Activated B cell treated with CpG ODN at 0.5 μM for 24 hours (primary cell): ENCODE measurements around the gene VEGFD. TPM values are rescaled to one million over a fixed set of nuclear protein-coding genes. Genes with fewer than 3 reads are reported as not detected.

Source experiments
- ATAC-seq: fragments of 200-7000 bp; cut with Tn5 transposase; one replicate; pipeline ENCODE4 v1.10.0; 2021; ENCODE audit warnings: low read depth, mild to moderate bottlenecking, moderate library complexity
- CTCF ChIA-PET: fragments of 350-600 bp; sonication (Branson Sonifier 250); formaldehyde crosslinking; loops from one replicate; lab custom pipeline; 2021; ENCODE audit warnings: antibody characterized with exemption; lab: Charles Lee
- POLR2A ChIA-PET: fragments of 350-600 bp; sonication (Branson Sonifier 250); formaldehyde crosslinking; loops from one replicate; lab custom pipeline; 2021; ENCODE audit warnings: antibody characterized with exemption; lab: Charles Lee
- DNase-seq: peaks from one replicate; pipeline ENCODE4 v3.0.0; 2022
- H3K27ac Mint-ChIP-seq: one replicate; pipeline ENCODE4 v1.8.0; 2020; ENCODE audit warnings: mixed read lengths
- H3K27me3 Mint-ChIP-seq: one replicate; pipeline ENCODE4 v1.8.0; 2021; ENCODE audit warnings: mixed read lengths
- H3K36me3 Mint-ChIP-seq: one replicate; pipeline ENCODE4 v1.8.0; 2021; ENCODE audit warnings: low read depth, mixed read lengths
- H3K4me1 Mint-ChIP-seq: one replicate; pipeline ENCODE4 v1.8.0; 2021; ENCODE audit warnings: mixed read lengths
- H3K4me3 Mint-ChIP-seq: one replicate; pipeline ENCODE4 v1.8.0; 2020; ENCODE audit warnings: mild to moderate bottlenecking, mixed read lengths
- H3K9me3 Mint-ChIP-seq: one replicate; pipeline ENCODE4 v1.8.0; 2020; ENCODE audit warnings: mixed read lengths
- intact Hi-C: fragments of 100-400 bp; cut with micrococcal nuclease; formaldehyde crosslinking; loops from one replicate; pipeline ENCODE4 v1.15.1; 2024
- total RNA-seq: library from RNA; stranded (reverse); gene quantifications from 2 replicates; pipeline ENCODE4 v1.2.3, GENCODE V29; 2022
- TF ChIP-seq, protein P1 (sequence below): fragments of 200-600 bp; IDR thresholded peaks from one replicate; pipeline ENCODE4 v1.8.0; 2022; ENCODE audit warnings: antibody characterized with exemption, mild to moderate bottlenecking

The VEGFD gene, protein sequence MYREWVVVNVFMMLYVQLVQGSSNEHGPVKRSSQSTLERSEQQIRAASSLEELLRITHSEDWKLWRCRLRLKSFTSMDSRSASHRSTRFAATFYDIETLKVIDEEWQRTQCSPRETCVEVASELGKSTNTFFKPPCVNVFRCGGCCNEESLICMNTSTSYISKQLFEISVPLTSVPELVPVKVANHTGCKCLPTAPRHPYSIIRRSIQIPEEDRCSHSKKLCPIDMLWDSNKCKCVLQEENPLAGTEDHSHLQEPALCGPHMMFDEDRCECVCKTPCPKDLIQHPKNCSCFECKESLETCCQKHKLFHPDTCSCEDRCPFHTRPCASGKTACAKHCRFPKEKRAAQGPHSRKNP
- not detected in 2 replicates for total RNA-seq

DNA sequence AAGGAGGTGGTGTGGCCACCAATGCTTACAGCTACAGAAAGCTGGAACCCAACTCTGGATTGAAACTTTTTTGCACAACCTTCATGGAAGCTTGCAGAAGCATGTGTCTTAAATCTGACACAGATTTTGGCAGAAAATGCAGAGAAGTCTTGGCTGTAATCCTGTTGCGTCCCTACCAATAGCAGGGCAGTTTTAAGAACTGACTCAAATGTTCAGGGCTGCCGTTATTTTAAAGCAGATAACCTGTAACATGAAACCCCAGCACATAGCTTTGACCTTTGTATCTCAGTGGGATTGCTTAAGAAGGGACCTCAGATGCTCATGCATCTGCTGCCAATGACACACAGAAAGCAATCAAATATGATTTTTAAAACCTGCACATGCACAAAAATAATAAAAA is at the start of gene VEGFD:
Gene VEGFD, minus strand, starts transcription at position 110 of the 400 bp plus-strand sequence. CDS start 467 bp downstream, outside the sequence.
- no peak for DNase-seq
- TF ChIP-seq, protein P1, sequence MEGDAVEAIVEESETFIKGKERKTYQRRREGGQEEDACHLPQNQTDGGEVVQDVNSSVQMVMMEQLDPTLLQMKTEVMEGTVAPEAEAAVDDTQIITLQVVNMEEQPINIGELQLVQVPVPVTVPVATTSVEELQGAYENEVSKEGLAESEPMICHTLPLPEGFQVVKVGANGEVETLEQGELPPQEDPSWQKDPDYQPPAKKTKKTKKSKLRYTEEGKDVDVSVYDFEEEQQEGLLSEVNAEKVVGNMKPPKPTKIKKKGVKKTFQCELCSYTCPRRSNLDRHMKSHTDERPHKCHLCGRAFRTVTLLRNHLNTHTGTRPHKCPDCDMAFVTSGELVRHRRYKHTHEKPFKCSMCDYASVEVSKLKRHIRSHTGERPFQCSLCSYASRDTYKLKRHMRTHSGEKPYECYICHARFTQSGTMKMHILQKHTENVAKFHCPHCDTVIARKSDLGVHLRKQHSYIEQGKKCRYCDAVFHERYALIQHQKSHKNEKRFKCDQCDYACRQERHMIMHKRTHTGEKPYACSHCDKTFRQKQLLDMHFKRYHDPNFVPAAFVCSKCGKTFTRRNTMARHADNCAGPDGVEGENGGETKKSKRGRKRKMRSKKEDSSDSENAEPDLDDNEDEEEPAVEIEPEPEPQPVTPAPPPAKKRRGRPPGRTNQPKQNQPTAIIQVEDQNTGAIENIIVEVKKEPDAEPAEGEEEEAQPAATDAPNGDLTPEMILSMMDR: no peak
- ChIA-PET CTCF (no interaction called here), POLR2A (no interaction called here)
- Mint-ChIP-seq H3K4me1 (no peaks in the 10 kb centered on the region), H3K27me3 (no peaks in the 10 kb centered on the region), H3K27ac (no peak within 1 kb of the TSS), H3K36me3 (no peaks in the 10 kb centered on the region), H3K9me3 (no peaks in the 10 kb centered on the region), H3K4me3 (no peak within 1 kb of the TSS)
- intact Hi-C loops: no loop called here
- ATAC-seq: no peak

DNA sequence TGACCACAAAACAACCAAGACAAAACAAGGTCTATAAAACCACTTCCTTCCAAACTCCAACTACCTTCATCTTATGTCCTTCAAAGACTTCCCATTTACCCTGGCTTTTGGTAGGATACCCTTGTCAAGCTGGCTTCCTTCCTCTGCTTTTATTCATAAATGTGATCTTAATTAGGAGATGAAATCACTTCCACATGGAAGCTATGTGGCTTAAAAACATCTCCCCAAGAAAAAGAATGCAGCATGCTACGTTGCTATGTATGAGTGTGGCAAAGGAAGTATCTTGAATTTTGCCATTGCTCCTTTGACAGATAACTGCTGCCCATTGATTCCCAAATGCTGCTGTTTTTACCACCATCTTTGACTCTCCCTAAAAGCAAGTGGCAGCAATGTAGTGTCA is 46.4 kb upstream of the VEGFD start:
- no peak for DNase-seq
- ATAC-seq: no peak
- H3K27ac Mint-ChIP-seq: no peak overlapping the region
- intact Hi-C loops: no loop called here
- H3K4me3 Mint-ChIP-seq: no peak overlapping the region
- no peaks in the 10 kb centered on the region for H3K9me3 Mint-ChIP-seq
- no peaks in the 10 kb centered on the region for H3K4me1 Mint-ChIP-seq
- peaks cover 7% of the 10 kb centered on the region for H3K27me3 Mint-ChIP-seq
- H3K36me3 Mint-ChIP-seq: no peaks in the 10 kb centered on the region
- POLR2A ChIA-PET: no interaction called here
- TF ChIP-seq, protein P1: no peak
- CTCF ChIA-PET: no interaction called here

DNA sequence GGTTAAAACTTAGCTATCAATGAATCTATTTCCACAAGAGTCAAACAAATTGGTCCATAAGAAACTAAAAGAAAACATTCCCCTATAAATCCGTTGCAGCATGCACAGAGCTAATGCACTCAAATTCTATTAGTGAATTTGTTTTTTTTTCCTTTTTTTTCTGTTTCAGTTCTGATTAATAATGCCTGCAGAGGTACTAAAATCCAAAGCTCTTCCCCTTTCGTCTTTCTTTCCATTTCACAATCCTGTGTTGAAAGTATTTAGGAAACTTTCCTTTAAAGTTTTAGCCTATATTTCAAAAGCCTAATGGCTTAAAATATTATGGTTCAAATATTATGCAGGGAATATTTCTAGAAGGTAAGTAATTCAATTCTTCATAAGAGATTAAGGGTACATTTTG is 45.9 kb upstream of the VEGFD start:
- H3K9me3 Mint-ChIP-seq: no peaks in the 10 kb centered on the region
- H3K4me3 Mint-ChIP-seq: no peak overlapping the region
- no peak overlapping the region for H3K27ac Mint-ChIP-seq
- ChIA-PET POLR2A (no interaction called here), CTCF (no interaction called here)
- H3K36me3 Mint-ChIP-seq: no peaks in the 10 kb centered on the region
- intact Hi-C loops: no loop called here
- H3K4me1 Mint-ChIP-seq: no peaks in the 10 kb centered on the region
- TF ChIP-seq, protein P1: no peak
- DNase-seq: no peak
- no peak for ATAC-seq
- peaks cover 7% of the 10 kb centered on the region for H3K27me3 Mint-ChIP-seq

DNA sequence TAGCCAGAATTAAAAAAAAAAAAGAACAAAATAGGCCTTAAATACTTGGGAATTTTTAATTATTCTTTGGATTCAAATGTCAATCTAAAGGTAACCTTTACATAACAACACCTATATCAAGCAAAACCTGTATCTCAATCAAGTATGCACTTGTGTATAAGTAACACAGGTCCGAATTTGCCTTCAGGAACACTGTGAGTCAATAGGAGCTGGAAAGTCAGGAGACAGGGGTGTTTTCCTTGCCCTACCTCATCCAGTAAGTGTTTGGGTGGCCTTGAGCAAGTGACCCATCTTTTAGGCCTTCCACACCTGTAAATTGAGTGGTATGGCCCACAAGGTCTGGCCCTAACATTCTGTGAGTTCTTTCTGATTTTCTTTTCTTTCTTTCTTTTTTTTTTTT is 40.8 kb upstream of the VEGFD start:
- ChIA-PET POLR2A (no interaction called here), CTCF (no interaction called here)

DNA sequence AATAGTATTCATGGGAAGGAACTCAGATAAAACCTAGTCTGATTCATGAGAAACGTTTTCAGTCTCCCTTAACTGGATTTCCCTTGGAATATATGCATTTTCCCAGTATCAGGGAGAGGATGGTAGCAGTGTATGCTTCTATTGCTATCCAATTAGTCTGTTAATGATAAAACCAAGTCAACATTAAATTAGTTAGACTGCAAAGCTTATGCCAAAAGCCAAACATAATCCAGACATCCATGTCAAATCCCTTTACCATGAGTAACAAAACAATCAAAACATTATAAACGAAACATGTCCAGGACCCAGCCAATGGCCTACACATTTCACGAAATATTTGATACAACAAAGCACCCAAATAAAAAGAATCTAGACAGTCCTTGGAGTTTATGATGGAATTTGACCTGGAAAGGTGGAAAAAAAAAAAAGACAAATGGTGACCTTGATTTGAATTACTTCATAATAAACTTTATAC is 34.5 kb upstream of the VEGFD start:
- intact Hi-C loops: no loop called here
- no peak overlapping the region for H3K27ac Mint-ChIP-seq
- DNase-seq: no peak
- TF ChIP-seq, protein P1: no peak
- no peaks in the 10 kb centered on the region for H3K4me1 Mint-ChIP-seq
- H3K9me3 Mint-ChIP-seq: peaks cover 3% of the 10 kb centered on the region
- ChIA-PET CTCF (no interaction called here), POLR2A (no interaction called here)
- no peaks in the 10 kb centered on the region for H3K36me3 Mint-ChIP-seq
- H3K4me3 Mint-ChIP-seq: no peak overlapping the region
- peaks cover 2% of the 10 kb centered on the region for H3K27me3 Mint-ChIP-seq
- ATAC-seq: no peak

More for the DNA sequence above, 40.8 kb upstream of the VEGFD start:
- Mint-ChIP-seq H3K4me3 (no peak overlapping the region), H3K36me3 (no peaks in the 10 kb centered on the region), H3K4me1 (no peaks in the 10 kb centered on the region), H3K9me3 (no peaks in the 10 kb centered on the region), H3K27me3 (no peaks in the 10 kb centered on the region), H3K27ac (no peak overlapping the region)
- TF ChIP-seq, protein P1: no peak
- intact Hi-C loops: no loop called here
- DNase-seq: no peak
- no peak for ATAC-seq
